GM12878 (cell line): ENCODE data around the gene ABHD3.
"Not testable (repeated sequence)": the region's sequence is repeated elsewhere in the genome, so short reads cannot be mapped to it uniquely, and the experiment has no call there.

Experiments used
- CTCF ChIP-seq, 3 experiments: IDR thresholded peaks in 2 of 3; conservative IDR thresholded peaks in 1 of 3; 2 replicates each; pipeline ENCODE4 v1.5.1; 2011; ENCODE audit warnings: low read depth in 3 of 3, low read length in 3 of 3, mild to moderate bottlenecking in 3 of 3, control low read depth in 2 of 3, moderate library complexity in 2 of 3, inconsistent platforms in 1 of 3, mixed read lengths in 1 of 3; ENCODE audit not compliant: control insufficient read depth in 2 of 3, insufficient read depth in 1 of 3; ENCODE audit errors: extremely low read depth in 1 of 3
- DPF2 ChIP-seq: fragments of 450-650 bp; IDR thresholded peaks from 2 replicates; pipeline ENCODE4 v1.6.1; 2017; ENCODE audit warnings: mild to moderate bottlenecking
- E2F8 ChIP-seq: fragments of 450-650 bp; IDR thresholded peaks from 2 replicates; pipeline ENCODE4 v1.6.1; 2018; ENCODE audit warnings: mild to moderate bottlenecking, low read depth, moderate library complexity; ENCODE audit not compliant: partially characterized antibody
- EZH2 ChIP-seq: IDR thresholded peaks from 2 replicates; pipeline ENCODE4 v1.6.1; 2012; ENCODE audit warnings: low read depth, mild to moderate bottlenecking, control low read depth, inconsistent platforms, low read length, borderline replicate concordance; ENCODE audit not compliant: control insufficient read depth
- POLR2A ChIP-seq: IDR thresholded peaks from 2 replicates; pipeline ENCODE4 v1.6.1; 2011; ENCODE audit warnings: low read depth, mild to moderate bottlenecking, low read length
- SUPT20H ChIP-seq: IDR thresholded peaks from 2 replicates; pipeline ENCODE4 v1.6.1; 2011; ENCODE audit warnings: low read depth, mild to moderate bottlenecking, low read length, moderate library complexity, borderline replicate concordance; ENCODE audit not compliant: control insufficient read depth
- TARDBP ChIP-seq: IDR thresholded peaks from 2 replicates; pipeline ENCODE4 v1.6.1; 2016; ENCODE audit warnings: borderline replicate concordance
- ZBED1 ChIP-seq: IDR thresholded peaks from 2 replicates; pipeline ENCODE4 v1.6.1; 2016; ENCODE audit warnings: borderline replicate concordance

GRCh38 chr18:21621640-21622039 lies 82.9 kb downstream of the ABHD3 start:
- TF ChIP-seq DPF2; CTCF (IDR thresholded peaks at IDR 0.05 in 2 of 3, conservative IDR thresholded peaks at IDR 0.05 in 1 of 3; ENCODE audit: control insufficient read depth in 2 of 3, extremely low read depth in 1 of 3, insufficient read depth in 1 of 3, low read depth in 3 of 3, low read length in 3 of 3); E2F8; EZH2; ZBED1; TARDBP; POLR2A; SUPT20H: not testable (repeated sequence)
